SH-SY5Y (cell line): ENCODE measurements around the gene CPNE5.

ENCODE experiments used
- GATA2 ChIP-seq: IDR thresholded peaks from 2 replicates; pipeline ENCODE4 v1.6.1; 2011; ENCODE audit warnings: mild to moderate bottlenecking, low read depth, low read length
- GATA3 ChIP-seq: IDR thresholded peaks from 2 replicates; pipeline ENCODE4 v1.6.1; 2011; ENCODE audit warnings: low read depth, mild to moderate bottlenecking, low read length, moderate library complexity

CPNE5 gene

GRCh38 chr6:36848658-36849441, 9.6 kb upstream of the CPNE5 start:
- no peak for TF ChIP-seq GATA3
- TF ChIP-seq GATA2: no peak

GRCh38 chr6:36847991-36848390, 8.7 kb upstream of the CPNE5 start:
- TF ChIP-seq GATA3: no peak
- no peak for TF ChIP-seq GATA2

GRCh38 chr6:36847152-36847551, 7.9 kb upstream of the CPNE5 start:
- TF ChIP-seq GATA2 (no peak), GATA3 (no peak)

GRCh38 chr6:36845233-36845632, 6.0 kb upstream of the CPNE5 start:
- TF ChIP-seq GATA2: no peak
- TF ChIP-seq GATA3: no peak

- TF ChIP-seq GATA2: no peak
- TF ChIP-seq GATA3: no peak
Measured at GRCh38 chr6:36844232-36845170, 5.3 kb upstream of the CPNE5 start.

- TF ChIP-seq GATA3: no peak
- TF ChIP-seq GATA2: no peak
Measured at GRCh38 chr6:36843170-36843569, 3.9 kb upstream of the CPNE5 start.

- TF ChIP-seq GATA2: no peak
- TF ChIP-seq GATA3: no peak
Measured at GRCh38 chr6:36841756-36842155, 2.5 kb upstream of the CPNE5 start.

GRCh38 chr6:36840432-36841403, 1.5 kb upstream of the CPNE5 start:
- TF ChIP-seq GATA2 (no peak), GATA3 (no peak)

GRCh38 chr6:36839749-36840431, 646 bp upstream of the CPNE5 start:
- TF ChIP-seq GATA3: no peak
- TF ChIP-seq GATA2: no peak

GRCh38 chr6:36837686-36838085, 1.6 kb downstream of the CPNE5 start:
- TF ChIP-seq GATA3: no peak
- no peak for TF ChIP-seq GATA2

- TF ChIP-seq GATA2 (no peak), GATA3 (no peak)
Measured at GRCh38 chr6:36837022-36837339, 2.3 kb downstream of the CPNE5 start.

GRCh38 chr6:36836111-36837021, 2.9 kb downstream of the CPNE5 start:
- no peak for TF ChIP-seq GATA2
- TF ChIP-seq GATA3: no peak
